Smooth muscle cell (in vitro differentiated cells): ENCODE measurements around the gene VAV2. TPM values are rescaled to one million over a fixed set of nuclear protein-coding genes. Genes with fewer than 3 reads are reported as not detected.
"Not testable (repeated sequence)": the region's sequence is repeated elsewhere in the genome, so short reads cannot be mapped to it uniquely, and the experiment has no call there.

Experiments
- DNase-seq: peaks from one replicate; lab custom pipeline; 2025; ENCODE audit not compliant: unreplicated experiment; lab: John Stamatoyannopoulos, UW
- H2AFZ ChIP-seq: fragments of 200-600 bp; sonication (generic); 2 replicates; pipeline ENCODE4 v1.6.0; 2016; ENCODE audit warnings: antibody characterized with exemption, low read depth, mild to moderate bottlenecking
- H3F3A ChIP-seq: fragments of 200-600 bp; sonication (generic); 2 replicates; pipeline ENCODE4 v1.6.0; 2017; ENCODE audit warnings: antibody characterized with exemption, low read depth
- H3K27ac ChIP-seq: fragments of 200-600 bp; sonication (generic); 2 replicates; pipeline ENCODE4 v1.5.1; 2016; ENCODE audit warnings: low read depth, mild to moderate bottlenecking
- H3K27me3 ChIP-seq: fragments of 200-600 bp; sonication (generic); 2 replicates; pipeline ENCODE4 v1.6.1; 2016; ENCODE audit warnings: low read depth, mild to moderate bottlenecking
- H3K36me3 ChIP-seq: fragments of 200-600 bp; sonication (generic); 2 replicates; pipeline ENCODE4 v1.5.1; 2016; ENCODE audit warnings: low read depth
- H3K4me1 ChIP-seq: fragments of 200-600 bp; sonication (generic); 2 replicates; pipeline ENCODE4 v1.5.1; 2016; ENCODE audit warnings: low read depth
- H3K4me2 ChIP-seq: fragments of 200-600 bp; sonication (generic); 2 replicates; pipeline ENCODE4 v1.6.0; 2016; ENCODE audit warnings: mild to moderate bottlenecking
- H3K4me3 ChIP-seq: fragments of 200-600 bp; sonication (generic); 2 replicates; pipeline ENCODE4 v1.5.1; 2016; ENCODE audit warnings: mild to moderate bottlenecking
- H3K79me2 ChIP-seq: fragments of 200-600 bp; sonication (generic); 2 replicates; pipeline ENCODE4 v1.6.0; 2016; ENCODE audit warnings: low read depth, mild to moderate bottlenecking
- H3K9ac ChIP-seq: fragments of 200-600 bp; sonication (generic); 2 replicates; pipeline ENCODE4 v1.6.0; 2016; ENCODE audit warnings: low read depth
- H3K9me3 ChIP-seq: fragments of 200-600 bp; sonication (generic); replicated peaks from 2 replicates; pipeline ENCODE4 v1.5.1; 2016; ENCODE audit warnings: low read depth
- H4K20me1 ChIP-seq: fragments of 200-600 bp; sonication (generic); 2 replicates; pipeline ENCODE4 v1.6.0; 2016; ENCODE audit warnings: low read depth
- WGBS: methylation state at CpG from one replicate; pipeline ENCODE4 v1.1.7; 2016; ENCODE audit warnings: low lambda C conversion rate; 5-methylcytosine and 5-hydroxymethylcytosine counted together
- polyA plus RNA-seq: library from polyadenylated mRNA; unstranded; fragments of >200 nt; fragmentation: Nextera tagmentation; extraction: Ambion mirVana; gene quantifications from 2 replicates; pipeline ENCODE4 v1.2.1, GENCODE V29; 2016
- total RNA-seq: library from RNA; depleted of rRNA; stranded (reverse); fragments of >200 nt; gene quantifications from 2 replicates; pipeline ENCODE4 v1.2.3, GENCODE V29; 2014
- TF ChIP-seq, protein P1 (sequence below): fragments of 200-600 bp; sonication (generic); IDR thresholded peaks from 2 replicates; pipeline ENCODE4 v1.5.1; 2017; ENCODE audit warnings: borderline replicate concordance, mild to moderate bottlenecking, antibody characterized with exemption; ENCODE audit not compliant: insufficient read depth, poor library complexity, severe bottlenecking

Gene VAV2
- total and polyA plus RNA-seq, 2 experiments from 2014 or later, result 26.2 to 35.3 TPM

DNA sequence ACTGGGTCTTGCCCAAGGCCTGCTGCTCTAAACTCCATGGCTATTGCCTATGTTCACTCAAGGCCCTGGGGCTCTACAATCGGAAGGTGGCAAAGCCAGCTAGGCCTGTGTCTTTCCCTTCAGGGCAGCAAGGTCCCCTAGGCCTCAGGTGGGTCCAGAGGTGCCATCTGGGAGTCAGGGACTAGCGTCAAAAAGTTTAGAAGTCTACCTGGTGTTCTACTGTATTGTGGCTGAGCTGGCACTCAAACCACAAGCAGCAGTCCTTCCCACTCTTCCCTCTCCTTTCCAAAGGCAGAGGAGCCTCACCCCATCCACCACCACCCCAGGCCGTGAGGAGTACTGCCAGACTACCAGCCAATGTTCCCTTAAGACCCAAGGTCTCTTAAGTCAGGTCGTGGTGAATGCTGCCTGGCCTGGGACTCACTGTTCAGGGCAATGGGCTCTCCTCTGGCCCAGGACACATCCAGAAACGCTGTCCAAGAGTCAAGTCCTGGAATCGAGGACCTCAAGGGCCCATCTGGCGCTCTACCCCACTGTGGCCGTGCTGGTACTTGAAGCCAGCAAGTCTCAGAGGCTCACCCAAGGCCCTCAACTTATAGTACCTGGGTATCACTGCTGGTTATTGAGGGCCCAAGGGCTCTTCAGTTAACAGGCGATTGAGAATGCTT is 241.0 kb downstream of the VAV2 start:
- Histone ChIP-seq H3K27ac (no peak overlapping the region), H3K4me1 (no peaks in the 10 kb centered on the region), H3K9me3 (no peaks in the 10 kb centered on the region), H2AFZ (no peak overlapping the region), H3K4me2 (no peak overlapping the region), H4K20me1 (no peaks in the 10 kb centered on the region), H3K36me3 (no peaks in the 10 kb centered on the region), H3K4me3 (no peak overlapping the region), H3K27me3 (no peaks in the 10 kb centered on the region), H3K9ac (no peak overlapping the region), H3F3A (no peaks in the 10 kb centered on the region), H3K79me2 (no peaks in the 10 kb centered on the region)
- no peak for DNase-seq
- TF ChIP-seq, protein P1, sequence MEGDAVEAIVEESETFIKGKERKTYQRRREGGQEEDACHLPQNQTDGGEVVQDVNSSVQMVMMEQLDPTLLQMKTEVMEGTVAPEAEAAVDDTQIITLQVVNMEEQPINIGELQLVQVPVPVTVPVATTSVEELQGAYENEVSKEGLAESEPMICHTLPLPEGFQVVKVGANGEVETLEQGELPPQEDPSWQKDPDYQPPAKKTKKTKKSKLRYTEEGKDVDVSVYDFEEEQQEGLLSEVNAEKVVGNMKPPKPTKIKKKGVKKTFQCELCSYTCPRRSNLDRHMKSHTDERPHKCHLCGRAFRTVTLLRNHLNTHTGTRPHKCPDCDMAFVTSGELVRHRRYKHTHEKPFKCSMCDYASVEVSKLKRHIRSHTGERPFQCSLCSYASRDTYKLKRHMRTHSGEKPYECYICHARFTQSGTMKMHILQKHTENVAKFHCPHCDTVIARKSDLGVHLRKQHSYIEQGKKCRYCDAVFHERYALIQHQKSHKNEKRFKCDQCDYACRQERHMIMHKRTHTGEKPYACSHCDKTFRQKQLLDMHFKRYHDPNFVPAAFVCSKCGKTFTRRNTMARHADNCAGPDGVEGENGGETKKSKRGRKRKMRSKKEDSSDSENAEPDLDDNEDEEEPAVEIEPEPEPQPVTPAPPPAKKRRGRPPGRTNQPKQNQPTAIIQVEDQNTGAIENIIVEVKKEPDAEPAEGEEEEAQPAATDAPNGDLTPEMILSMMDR, result no peak
- 94% methylated on average over 9 of the region's 9 CpGs for WGBS

DNA sequence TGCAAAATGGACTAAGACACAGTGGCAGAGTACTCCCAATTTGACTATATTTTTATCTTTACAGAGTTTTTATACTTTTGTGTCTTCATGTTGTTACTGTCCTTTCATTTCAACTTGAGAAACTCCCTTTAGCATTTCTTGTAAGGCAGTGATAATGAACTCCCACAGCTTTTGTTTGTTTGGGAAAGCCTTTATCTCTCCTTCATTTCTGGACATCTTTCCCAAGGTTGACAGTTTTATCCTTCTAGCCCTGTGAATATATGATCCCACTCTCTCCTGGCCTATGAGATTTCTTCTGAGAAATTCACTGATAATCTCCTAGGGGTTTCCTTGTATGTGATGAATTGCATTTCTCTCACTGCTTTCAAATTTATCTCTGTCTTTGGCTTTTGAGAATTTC is 244.8 kb downstream of the VAV2 start:
- no peaks in the 10 kb centered on the region for H3K36me3 ChIP-seq
- TF ChIP-seq, protein P1, result no peak

DNA sequence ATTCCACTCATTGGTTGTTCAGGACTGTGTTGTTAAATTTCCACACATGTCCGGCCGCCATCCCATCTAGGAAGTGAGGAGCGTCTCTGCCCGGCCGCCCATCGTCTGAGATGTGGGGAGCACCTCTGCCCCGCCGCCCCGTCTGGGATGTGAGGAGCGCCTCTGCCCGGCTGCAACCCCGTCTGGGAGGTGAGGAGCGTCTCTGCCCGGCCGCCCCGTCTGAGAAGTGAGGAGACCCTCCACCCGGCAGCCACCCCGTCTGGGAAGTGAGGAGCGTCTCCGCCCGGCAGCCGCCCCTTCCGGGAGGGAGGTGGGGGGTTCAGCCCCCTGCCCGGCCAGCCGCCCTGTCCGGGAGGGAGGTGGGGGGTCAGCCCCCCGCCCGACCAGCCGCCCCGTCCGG is 247.6 kb downstream of the VAV2 start:
- H3K27ac ChIP-seq, H3K4me2 ChIP-seq, H3K27me3 ChIP-seq, H3K9ac ChIP-seq, H3F3A ChIP-seq, H3K36me3 ChIP-seq, DNase-seq, H2AFZ ChIP-seq, H4K20me1 ChIP-seq, H3K9me3 ChIP-seq, H3K4me1 ChIP-seq, H3K4me3 ChIP-seq, H3K79me2 ChIP-seq: not testable (repeated sequence)
- WGBS, result 99% methylated on average over 13 of the region's 31 CpGs

More for the DNA sequence above, 244.8 kb downstream of the VAV2 start:
- Histone ChIP-seq H3K4me1 (no peaks in the 10 kb centered on the region), H3K9ac (no peak overlapping the region), H3K27ac (no peak overlapping the region), H3K4me3 (no peak overlapping the region), H3K79me2 (no peaks in the 10 kb centered on the region), H4K20me1 (no peaks in the 10 kb centered on the region), H2AFZ (no peak overlapping the region), H3K4me2 (no peak overlapping the region), H3F3A (no peaks in the 10 kb centered on the region), H3K27me3 (no peaks in the 10 kb centered on the region), H3K9me3 (no peaks in the 10 kb centered on the region)
- DNase-seq, result no peak

- Histone ChIP-seq H3K9me3 (no peaks in the 10 kb centered on the region), H4K20me1 (no peaks in the 10 kb centered on the region), H3K9ac (no peak overlapping the region), H3K36me3 (no peaks in the 10 kb centered on the region), H3K4me2 (no peak overlapping the region), H3K27ac (no peak overlapping the region), H3K79me2 (no peaks in the 10 kb centered on the region), H3K27me3 (no peaks in the 10 kb centered on the region), H3K4me1 (peaks cover under 1% of the 10 kb centered on the region), H3K4me3 (no peak overlapping the region), H3F3A (no peaks in the 10 kb centered on the region), H2AFZ (no peak overlapping the region)
- WGBS, result 20% methylated on average over 8 of the region's 8 CpGs
- TF ChIP-seq, protein P1, result peak; percentile 96
- DNase-seq, result peak; percentile 67
Observed at GRCh38 chr9:133742849-133743444, 249.2 kb downstream of the VAV2 start.
